CD4-positive, alpha-beta T cell treated with Interleukin-6 at 100 ng/mL for 8 hours (primary cell): Measurements from ENCODE around the gene CYP19A1.
"Not testable (repeated sequence)": the region's sequence is repeated elsewhere in the genome, so short reads cannot be mapped to it uniquely, and the experiment has no call there.

Experiments used
- DNase-seq: peaks from one replicate; pipeline ENCODE4 v3.0.0-alpha.2; 2020; ENCODE audit warnings: mixed read lengths, low spot score

Gene CYP19A1

GRCh38 chr15:51212239-51212638 lies 126.2 kb downstream of the CYP19A1 start:
- DNase-seq: no peak

GRCh38 chr15:51205050-51205975 lies 133.1 kb downstream of the CYP19A1 start:
- no peak for DNase-seq

DNA sequence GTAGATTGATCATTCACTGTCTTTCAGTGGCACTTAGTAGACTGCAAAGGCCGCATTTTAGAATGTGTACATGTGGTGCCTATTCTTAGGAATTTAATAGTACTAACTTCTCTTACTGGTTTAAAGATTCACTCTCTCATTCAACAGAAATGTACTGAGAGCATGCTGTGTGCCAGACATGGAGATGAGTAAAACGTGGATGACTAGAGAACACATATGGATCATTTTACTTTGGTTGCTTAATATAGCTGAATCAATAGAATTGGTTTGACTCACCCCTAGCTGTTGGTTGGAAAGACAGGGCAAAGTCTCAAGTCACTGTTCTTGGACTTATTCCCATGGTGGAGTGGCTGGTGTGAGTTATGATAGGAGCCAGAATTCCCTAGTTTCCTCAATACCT lies 134.6 kb downstream of the CYP19A1 start:
- no peak for DNase-seq

DNA sequence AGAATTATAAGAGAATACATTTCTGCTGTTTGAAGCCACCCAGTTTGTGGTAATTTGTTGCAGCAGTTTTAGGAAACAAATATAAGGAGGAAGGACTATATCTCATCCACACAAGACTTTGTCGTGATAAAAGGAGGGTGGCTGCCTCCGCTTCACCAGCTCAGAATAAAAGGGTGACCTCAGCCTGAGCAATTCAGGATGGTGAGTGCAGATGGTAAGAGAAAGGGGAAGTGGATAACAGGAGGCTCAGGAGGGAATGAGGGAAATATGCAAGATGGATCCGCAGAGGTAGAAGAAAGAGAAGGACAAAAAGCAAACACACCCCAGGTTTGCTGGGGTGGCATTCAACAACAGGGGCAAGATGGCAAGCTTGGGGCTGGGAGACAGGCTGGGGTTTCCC lies 135.6 kb downstream of the CYP19A1 start:
- no peak for DNase-seq

DNA sequence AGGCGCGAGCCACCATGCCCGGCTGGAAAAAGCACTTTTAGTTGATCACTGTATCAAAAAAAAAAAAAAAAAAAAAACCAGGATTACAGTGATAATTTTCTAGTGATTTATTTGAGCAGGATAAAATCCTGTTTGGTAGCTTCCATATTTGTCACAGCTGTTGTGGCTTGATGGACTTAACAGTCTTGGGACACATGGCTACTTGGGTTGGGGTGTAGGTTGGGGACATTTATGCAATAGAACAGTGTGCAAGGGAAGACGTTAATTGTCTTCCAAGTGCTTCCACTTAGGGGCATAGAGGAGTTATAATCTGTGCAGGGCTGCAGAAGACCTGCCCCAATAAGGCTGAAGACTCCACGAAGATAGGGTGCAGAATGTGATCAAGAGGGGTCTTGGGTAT lies 136.8 kb downstream of the CYP19A1 start:
- no peak for DNase-seq

- no peak for DNase-seq
Observed at GRCh38 chr15:51200792-51201191, 137.6 kb downstream of the CYP19A1 start.

- DNase-seq: no peak
Observed at GRCh38 chr15:51199541-51199940, 138.9 kb downstream of the CYP19A1 start.

DNA sequence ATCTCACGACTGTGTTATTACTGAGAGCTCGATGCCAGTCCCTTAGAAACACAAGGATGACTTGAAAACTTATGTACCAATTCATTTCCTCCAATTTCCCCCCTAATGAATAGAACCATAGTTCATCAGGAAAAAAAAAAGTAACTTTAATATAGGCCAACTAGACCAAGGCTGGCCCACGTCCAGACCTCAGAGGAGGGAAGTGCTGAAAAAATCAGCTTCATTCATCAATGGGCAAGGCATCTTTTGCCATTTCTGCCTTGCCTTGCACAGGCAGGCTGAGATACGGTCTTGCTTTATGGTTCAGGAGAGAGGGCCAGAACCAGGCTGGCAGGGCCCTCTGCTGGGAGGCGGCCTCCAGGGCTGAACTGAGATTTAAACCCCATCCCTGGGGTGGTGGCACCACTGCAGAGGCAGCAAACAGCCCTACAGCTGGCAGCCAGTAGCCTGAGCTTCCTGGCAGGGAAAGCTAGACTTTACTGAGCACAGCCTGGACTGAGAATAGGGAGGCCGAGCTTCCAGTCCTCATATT lies 139.6 kb downstream of the CYP19A1 start:
- DNase-seq: no peak

- DNase-seq: no peak
Observed at GRCh38 chr15:51195459-51195858, 142.9 kb downstream of the CYP19A1 start.

DNA sequence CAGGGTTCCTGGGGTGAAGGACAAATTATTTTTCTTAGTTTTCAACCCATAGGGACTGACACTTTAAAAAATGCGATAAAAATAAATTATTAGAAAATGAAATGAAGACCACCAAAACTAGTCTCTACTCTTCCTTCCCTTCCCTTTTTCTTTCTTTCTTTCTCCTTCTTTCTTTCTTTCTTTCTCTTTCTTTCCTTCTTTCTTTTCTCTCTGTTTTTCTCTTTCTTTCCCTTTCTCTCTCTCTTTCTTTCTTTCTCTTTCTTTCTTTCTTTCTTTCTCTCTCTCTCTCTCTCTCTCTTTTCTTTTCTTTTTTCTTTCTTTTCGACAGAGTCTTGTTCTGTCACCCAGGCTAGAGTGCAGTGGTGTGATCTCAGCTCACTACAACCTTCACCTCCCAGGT lies 144.4 kb downstream of the CYP19A1 start:
- no peak for DNase-seq

- DNase-seq: no peak
Observed at GRCh38 chr15:51193526-51193925, 144.9 kb downstream of the CYP19A1 start.

GRCh38 chr15:51192521-51193280 lies 145.7 kb downstream of the CYP19A1 start:
- DNase-seq: peak; percentile 32

GRCh38 chr15:51191766-51192165 lies 146.6 kb downstream of the CYP19A1 start:
- no peak for DNase-seq

DNA sequence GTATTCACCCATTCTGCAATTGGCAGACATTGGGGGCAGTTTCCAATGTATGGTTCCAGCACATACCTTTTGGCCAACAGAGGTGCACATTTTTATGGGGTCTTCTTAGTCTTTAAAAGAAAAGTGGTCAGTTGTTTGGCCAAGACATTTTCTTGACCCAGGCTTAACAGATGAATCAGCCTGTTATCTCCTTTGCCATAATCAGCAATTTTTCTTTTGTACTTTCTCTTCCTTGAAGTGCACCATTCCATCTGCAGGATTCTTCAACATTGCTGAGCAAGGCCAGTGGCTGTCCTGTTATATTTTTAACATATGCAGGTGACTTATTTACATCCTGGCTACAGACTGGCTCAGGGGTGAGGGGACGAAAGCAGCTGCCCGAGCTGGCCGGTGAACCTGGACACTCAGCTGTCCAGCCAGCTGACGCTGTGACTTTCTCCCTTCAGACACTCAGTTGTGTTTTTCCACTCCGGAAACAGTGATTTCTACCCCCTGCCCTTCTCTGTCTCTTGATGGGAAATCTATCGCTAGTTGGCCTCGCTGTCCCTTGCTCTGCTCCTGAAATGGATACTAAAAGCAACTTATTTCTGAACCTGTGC lies 147.2 kb downstream of the CYP19A1 start:
- no peak for DNase-seq

GRCh38 chr15:51190424-51191068 lies 147.8 kb downstream of the CYP19A1 start:
- no peak for DNase-seq

DNA sequence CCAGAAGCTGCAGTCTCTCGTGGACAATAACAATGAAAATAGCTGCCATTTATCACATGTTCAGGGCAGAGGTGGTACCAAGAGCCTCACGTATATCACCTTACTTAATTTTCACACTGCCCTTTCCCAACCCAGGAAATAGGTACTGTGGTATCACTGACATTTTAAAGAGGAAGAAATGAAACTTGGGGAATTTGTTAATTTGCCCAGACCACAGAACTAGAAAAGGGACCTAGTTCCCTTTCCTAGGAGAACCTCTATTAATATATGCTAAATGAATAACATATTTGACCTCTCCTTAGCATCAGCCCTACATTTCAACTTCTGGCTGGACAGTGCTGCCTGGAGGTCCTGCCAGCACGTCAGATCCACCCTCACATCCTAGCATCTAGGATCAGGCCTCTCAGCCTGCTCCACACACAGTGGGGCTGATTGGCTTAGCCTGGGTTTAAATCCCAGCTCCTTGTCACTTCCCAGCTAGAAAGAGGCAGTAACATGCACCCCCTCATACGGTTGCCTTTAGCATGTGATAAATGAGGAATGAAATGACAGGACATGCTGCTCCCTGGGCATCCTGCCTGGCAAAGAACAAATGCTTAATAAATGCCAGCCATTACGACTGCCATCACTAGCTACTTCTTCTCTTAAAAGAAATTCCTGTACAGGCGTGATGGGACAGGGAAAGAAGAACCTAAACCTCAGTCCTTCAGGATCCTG lies 148.6 kb downstream of the CYP19A1 start:
- DNase-seq: no peak

GRCh38 chr15:51188791-51189190 lies 149.6 kb downstream of the CYP19A1 start:
- DNase-seq: not testable (repeated sequence)

- DNase-seq: no peak
Observed at GRCh38 chr15:51186891-51187290, 151.5 kb downstream of the CYP19A1 start.

DNA sequence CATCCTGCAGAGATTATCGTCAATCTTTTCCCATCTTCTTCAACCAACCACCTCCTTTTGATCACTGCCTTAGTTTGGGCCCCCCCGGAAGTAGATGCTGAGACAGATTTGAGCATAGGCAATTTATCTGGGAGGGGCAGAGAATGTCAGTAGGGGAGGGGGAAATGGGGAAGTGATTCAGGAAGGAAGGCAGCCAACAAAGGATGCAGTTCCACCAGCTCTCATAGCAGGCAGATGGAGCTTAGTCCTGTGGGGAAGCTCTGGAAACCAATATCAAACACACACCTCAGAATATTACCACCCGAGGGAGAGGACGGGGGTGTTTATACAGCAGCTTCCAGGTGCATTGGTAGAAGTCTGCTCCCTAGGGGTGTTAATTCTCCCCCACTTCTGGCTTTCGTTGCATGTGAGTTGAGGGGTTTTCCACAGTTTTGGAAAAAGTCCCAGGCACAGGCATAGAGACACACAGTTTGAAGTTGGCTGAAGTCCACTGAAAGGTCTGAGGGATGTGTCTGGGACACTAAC lies 152.2 kb downstream of the CYP19A1 start:
- DNase-seq: no peak

DNA sequence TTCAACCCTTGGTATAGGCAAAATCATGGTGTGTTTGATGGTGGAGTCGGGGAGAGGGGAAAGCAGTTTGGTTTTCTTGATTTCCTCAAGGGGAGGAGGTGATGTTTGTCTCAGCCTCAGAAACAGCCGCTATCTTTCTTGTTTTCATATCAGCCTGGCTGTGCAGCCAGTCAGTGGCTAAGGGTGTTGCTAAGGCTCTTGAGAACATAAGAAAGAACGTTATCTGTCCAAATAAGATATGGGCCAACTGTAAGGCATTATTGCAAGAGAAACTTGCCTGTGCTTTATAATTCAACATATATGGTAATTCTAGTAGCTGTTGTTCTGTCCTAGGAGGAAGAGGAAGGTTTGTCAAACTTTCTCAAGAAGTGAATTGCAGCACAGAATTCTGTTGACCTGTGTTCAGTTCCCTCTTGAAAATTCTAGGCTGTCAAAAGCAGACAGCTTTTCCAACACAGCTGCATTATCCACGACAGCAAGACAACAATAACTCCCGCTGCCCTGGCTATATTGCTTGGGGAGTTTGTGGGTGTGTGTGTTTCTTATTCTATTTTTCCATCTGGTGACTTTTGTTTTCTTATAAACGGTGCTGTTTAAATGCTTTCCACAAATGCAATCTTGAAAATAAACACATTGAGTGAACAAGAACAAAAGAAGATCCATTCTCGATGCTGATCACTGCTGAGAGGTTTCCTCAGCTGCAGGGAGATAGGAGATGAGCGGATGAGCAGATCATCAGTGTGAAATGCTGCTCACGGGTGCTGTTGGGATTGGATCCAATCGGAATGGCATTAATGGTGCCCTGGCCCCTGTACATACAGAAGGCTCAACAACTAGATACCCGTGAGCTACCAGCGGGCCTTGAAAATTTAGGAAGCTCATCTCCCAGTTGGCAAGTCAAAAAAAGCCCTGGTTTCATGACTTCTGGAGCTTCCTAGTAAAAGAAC lies 152.9 kb downstream of the CYP19A1 start:
- DNase-seq: no peak
